ENCODE measurements around the gene TCERG1L. TPM values are rescaled to one million over a fixed set of nuclear protein-coding genes. Genes with fewer than 3 reads are reported as not detected.
A peak's percentile ranks its signal among the peaks of the same experiment; 100 is the strongest.

TCERG1L gene
- total RNA-seq, 4 donors from 2014 or later = 0.41 TPM; not detected in 3

- DNase-seq = no peak
- H3K4me1 ChIP-seq = peaks cover 0 to 4% of the 10 kb centered on the region in 2 donors
- no peaks in the 10 kb centered on the region for H3K9me3 ChIP-seq
- H3K27me3 ChIP-seq = no peaks in the 10 kb centered on the region
- H3K27ac ChIP-seq = peak overlapping the region; percentile 42 to 66
- intact Hi-C loops (cut with DNase I; ENCODE audit: low total_unique reads) = no loop called here
- TF ChIP-seq POLR2A (IDR thresholded peaks at IDR 0.05) = no peak
- no peaks in the 10 kb centered on the region for H3K36me3 ChIP-seq
- no peak overlapping the region for H3K4me3 ChIP-seq
These were observed 217.6 kb downstream of the TCERG1L start for GRCh38 chr10:131093795-131094366.

GRCh38 chr10:131093346-131093745 is 218.2 kb downstream of the TCERG1L start:
- Histone ChIP-seq H3K9me3 (no peaks in the 10 kb centered on the region), H3K4me1 (peaks cover 0 to 4% of the 10 kb centered on the region in 2 donors), H3K27ac (no peak overlapping the region), H3K36me3 (no peaks in the 10 kb centered on the region), H3K4me3 (no peak overlapping the region), H3K27me3 (no peaks in the 10 kb centered on the region)
- TF ChIP-seq POLR2A (IDR thresholded peaks at IDR 0.05) = no peak
- no peak for TF ChIP-seq CTCF (IDR thresholded peaks at IDR 0.05)
- DNase-seq = no peak
- intact Hi-C loops (cut with DNase I; ENCODE audit: low total_unique reads) = no loop called here

GRCh38 chr10:131092876-131093275 is 218.6 kb downstream of the TCERG1L start:
- intact Hi-C loops (cut with DNase I; ENCODE audit: low total_unique reads) = no loop called here
- H3K27ac ChIP-seq = no peak overlapping the region
- TF ChIP-seq POLR2A (IDR thresholded peaks at IDR 0.05) (no peak), CTCF (IDR thresholded peaks at IDR 0.05) (no peak)

GRCh38 chr10:131092386-131092785 is 219.1 kb downstream of the TCERG1L start:
- no peaks in the 10 kb centered on the region for H3K36me3 ChIP-seq
- TF ChIP-seq POLR2A (IDR thresholded peaks at IDR 0.05) (no peak), CTCF (IDR thresholded peaks at IDR 0.05) (no peak)
- intact Hi-C loops (cut with DNase I; ENCODE audit: low total_unique reads) = no loop called here
- no peaks in the 10 kb centered on the region for H3K27me3 ChIP-seq
- peaks cover 0 to 4% of the 10 kb centered on the region in 2 donors for H3K4me1 ChIP-seq
- H3K4me3 ChIP-seq = no peak overlapping the region
- H3K9me3 ChIP-seq = no peaks in the 10 kb centered on the region
- H3K27ac ChIP-seq = no peak overlapping the region
- DNase-seq = no peak

More at GRCh38 chr10:131092876-131093275, 218.6 kb downstream of the TCERG1L start:
- Histone ChIP-seq H3K9me3 (no peaks in the 10 kb centered on the region), H3K4me1 (peaks cover 0 to 4% of the 10 kb centered on the region in 2 donors), H3K36me3 (no peaks in the 10 kb centered on the region), H3K27me3 (no peaks in the 10 kb centered on the region), H3K4me3 (no peak overlapping the region)
- DNase-seq = no peak

GRCh38 chr10:131091682-131092081 is 219.8 kb downstream of the TCERG1L start:
- no peaks in the 10 kb centered on the region for H3K9me3 ChIP-seq
- DNase-seq = no peak
- H3K4me3 ChIP-seq = no peak overlapping the region
- H3K27me3 ChIP-seq = no peaks in the 10 kb centered on the region
- TF ChIP-seq POLR2A (IDR thresholded peaks at IDR 0.05) (no peak), CTCF (IDR thresholded peaks at IDR 0.05) (no peak)
- peaks cover 0 to 4% of the 10 kb centered on the region in 2 donors for H3K4me1 ChIP-seq
- intact Hi-C loops (cut with DNase I; ENCODE audit: low total_unique reads) = no loop called here
- no peak overlapping the region for H3K27ac ChIP-seq
- no peaks in the 10 kb centered on the region for H3K36me3 ChIP-seq
